Fibroblast of mammary gland (primary cell): Measurements from ENCODE around the gene IMP4.

ENCODE experiments used
- DNase-seq: peaks from one replicate; pipeline ENCODE4 v3.0.0-alpha.2; 2010; ENCODE audit warnings: low read depth
- H3K4me3 ChIP-seq: 2 replicates; pipeline ENCODE4 v1.5.1; 2011; ENCODE audit warnings: low read depth, mild to moderate bottlenecking, low read length, moderate library complexity; ENCODE audit not compliant: control insufficient read depth
- CTCF ChIP-seq: conservative IDR thresholded peaks from 2 replicates; pipeline ENCODE4 v1.5.1; 2011; ENCODE audit warnings: low read depth, low read length, inconsistent platforms; ENCODE audit not compliant: control insufficient read depth, insufficient read depth

The IMP4 gene

GRCh38 chr2:130347220-130347925, 4.7 kb downstream of the IMP4 start:
- no peak for DNase-seq
- no peak overlapping the region for H3K4me3 ChIP-seq
- TF ChIP-seq CTCF = no peak

- no peak for TF ChIP-seq CTCF
- no peak overlapping the region for H3K4me3 ChIP-seq
- no peak for DNase-seq
These were observed 6.5 kb downstream of the IMP4 start for GRCh38 chr2:130349174-130349573.

- no peak overlapping the region for H3K4me3 ChIP-seq
- TF ChIP-seq CTCF = no peak
- DNase-seq = no peak
These were observed 9.0 kb downstream of the IMP4 start for GRCh38 chr2:130351711-130352110.

- DNase-seq = no peak
- no peak overlapping the region for H3K4me3 ChIP-seq
- TF ChIP-seq CTCF = no peak
These were observed 9.5 kb downstream of the IMP4 start for GRCh38 chr2:130352237-130352636.

GRCh38 chr2:130353291-130354138, 10.8 kb downstream of the IMP4 start:
- no peak for DNase-seq
- no peak overlapping the region for H3K4me3 ChIP-seq

GRCh38 chr2:130354139-130354428, 11.4 kb downstream of the IMP4 start:
- no peak for DNase-seq
- TF ChIP-seq CTCF = no peak
- no peak overlapping the region for H3K4me3 ChIP-seq

More at GRCh38 chr2:130353291-130354138, 10.8 kb downstream of the IMP4 start:
- TF ChIP-seq CTCF = no peak
